Upper lobe of left lung (tissue), 6 donors: ENCODE results near the gene SH2D6. TPM values are rescaled to one million over a fixed set of nuclear protein-coding genes. Genes with fewer than 3 reads are reported as not detected.
"Not testable (repeated sequence)": the region's sequence is repeated elsewhere in the genome, so short reads cannot be mapped to it uniquely, and the experiment has no call there.

Experiments used
- ATAC-seq, 2 donors: fragments of 200-7000 bp; cut with Tn5 transposase; one replicate each; pipeline ENCODE4 v1.9.1; 2022; ENCODE audit warnings: mild to moderate bottlenecking in 2 of 2, moderate library complexity in 2 of 2; ENCODE audit not compliant: low FRiP score in 2 of 2
- DNase-seq, 2 donors: peaks; one replicate each; pipeline ENCODE4 v3.0.0-alpha.2; 2019 to 2020
- H3K27ac ChIP-seq, 4 donors: fragments of 200-600 bp; sonication (generic); one replicate each; pipeline ENCODE4 v1.5.1; 2016 to 2019
- H3K27me3 ChIP-seq, 4 donors: fragments of 200-600 bp; sonication (generic); one replicate each; pipeline ENCODE4 v1.5.1; 2017 to 2019
- H3K36me3 ChIP-seq, 4 donors: fragments of 200-600 bp; sonication (generic); one replicate each; pipeline ENCODE4 v1.5.1; 2016 to 2019
- H3K4me1 ChIP-seq, 4 donors: fragments of 200-600 bp; sonication (generic); one replicate each; pipeline ENCODE4 v1.5.1; 2018 to 2019
- H3K4me3 ChIP-seq, 4 donors: fragments of 200-600 bp; sonication (generic); one replicate each; pipeline ENCODE4 v1.5.1; 2017 to 2019; ENCODE audit warnings: mild to moderate bottlenecking in 2 of 4, moderate library complexity in 1 of 4
- H3K9me3 ChIP-seq, 4 donors: fragments of 200-600 bp; sonication (generic); one replicate each; pipeline ENCODE4 v1.5.1; 2018 to 2019
- EP300 ChIP-seq, 4 donors: sonication (generic); formaldehyde crosslinking; IDR thresholded peaks; one replicate each; pipeline ENCODE4 v1.5.1; 2017; ENCODE audit warnings: antibody characterized with exemption in 4 of 4, control low read depth in 2 of 4
- POLR2A ChIP-seq, 4 donors: fragments of 450-650 bp; IDR thresholded peaks; one replicate each; pipeline ENCODE4 v1.5.1; 2016 to 2017; ENCODE audit warnings: antibody characterized with exemption in 4 of 4, mild to moderate bottlenecking in 2 of 4
- POLR2AphosphoS5 ChIP-seq, 2 donors: sonication (generic); formaldehyde crosslinking; IDR thresholded peaks; one replicate each; pipeline ENCODE4 v1.5.1; 2017; ENCODE audit warnings: antibody characterized with exemption in 2 of 2
- WGBS, 2 donors: methylation state at CpG; one replicate each; pipeline ENCODE4 v1.1.5; 2017 to 2018; 5-methylcytosine and 5-hydroxymethylcytosine counted together
- total RNA-seq, 6 donors: library from RNA; depleted of rRNA in 4 of 6; stranded (reverse); fragments of >200 nt in 4 of 6; gene quantifications; one replicate each; pipeline versions ENCODE4 v1.1.0 to v1.2.1, GENCODE V29; 2016 to 2021
- TF ChIP-seq, protein P1 (sequence below), 6 experiments: fragments of 450-650 bp in 4 of 6; fragments of 200-600 bp in 2 of 6; sonication (generic) in 2 of 6; IDR thresholded peaks; one replicate each; pipeline ENCODE4 v1.5.1; 2016 to 2019; ENCODE audit warnings: antibody characterized with exemption in 6 of 6
- donor health status: DM: no; HTN: no; CAD: no; lungs with moderate emphysema.
- donor health status: DM: no; HTN: yes; CAD: no; lungs with severe emphysema.

The SH2D6 gene
- total RNA-seq, 6 donors from 2014 or later, result 0.51 TPM; not detected in 5

DNA sequence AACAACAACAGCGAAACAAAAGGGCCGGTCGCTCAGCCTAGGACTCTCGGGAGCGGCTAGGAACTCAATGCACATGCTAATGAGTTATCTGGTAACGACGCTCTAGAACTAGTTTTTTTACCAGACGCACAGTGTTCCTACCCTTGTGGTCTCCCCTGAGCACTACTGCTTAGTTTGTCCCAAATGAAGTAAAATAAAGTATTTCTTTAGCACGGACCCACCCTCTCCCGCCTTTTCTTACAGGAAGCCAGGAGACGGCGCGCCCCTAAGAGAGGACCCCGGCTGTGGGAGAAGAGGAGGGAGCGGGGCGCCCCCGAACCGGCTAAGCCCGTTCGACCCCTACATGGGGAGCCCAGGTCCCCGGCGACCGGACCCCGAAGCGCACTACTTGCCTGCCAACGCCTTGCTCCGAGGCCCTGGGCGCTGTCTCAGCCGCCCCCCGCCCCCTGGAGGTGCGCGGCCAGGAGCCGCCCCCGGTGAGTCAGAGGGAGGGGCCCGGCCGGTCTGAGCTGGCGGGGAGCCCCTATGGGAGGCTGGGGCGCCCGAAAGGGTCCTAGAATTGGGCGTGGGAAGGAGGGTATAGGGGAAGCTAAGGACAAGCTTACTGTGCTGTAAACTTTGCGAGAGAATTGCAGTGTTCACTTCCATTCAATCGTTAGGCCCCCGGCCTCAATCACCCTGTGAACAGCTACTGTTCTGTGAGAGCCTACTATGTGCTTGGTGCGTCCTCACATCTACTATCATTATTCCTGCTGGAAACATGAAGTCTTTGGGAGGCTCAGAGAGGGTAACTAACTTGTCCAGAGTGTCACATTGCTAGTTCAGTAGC lies 4.7 kb upstream of the SH2D6 start:
- DNase-seq, result peak; percentile 72 to 90
- H3K4me1 ChIP-seq, result peaks cover 7 to 62% (median 43%) of the 10 kb centered on the region in 4 donors
- H3K27ac ChIP-seq, result peak overlapping the region in 3 of 4 donors; percentile 1 to 84 (median 67)

DNA sequence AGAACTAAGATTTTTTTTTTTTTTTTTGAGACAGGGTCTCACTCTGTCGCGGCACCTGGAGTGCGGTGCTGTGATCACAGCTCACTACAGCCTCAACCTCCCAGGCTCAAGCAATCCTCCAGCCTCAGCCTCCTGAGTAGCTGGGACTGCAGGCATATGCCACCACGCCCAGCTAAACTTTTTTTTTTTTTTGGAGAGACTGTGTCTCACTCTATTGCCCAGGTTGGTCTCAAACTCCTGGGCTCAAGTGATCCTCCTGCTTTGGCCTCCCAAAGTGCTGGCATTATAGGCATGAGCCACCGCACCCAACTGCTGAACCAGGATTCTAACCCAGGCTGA lies 4.1 kb upstream of the SH2D6 start:
- not testable (repeated sequence) for H3K9me3 ChIP-seq, DNase-seq, ATAC-seq, H3K27me3 ChIP-seq, H3K36me3 ChIP-seq
- WGBS, 2 donors, result 78 to 90% methylated on average over 5 of the region's 5 CpGs
- Histone ChIP-seq H3K4me3 (peak overlapping the region in 1 of 4 donors; percentile 53), H3K27ac (peak overlapping the region in 2 of 4 donors; percentile 67 to 84), H3K4me1 (peaks cover 13 to 62% (median 47%) of the 10 kb centered on the region in 4 donors)

More for the DNA sequence above, 4.7 kb upstream of the SH2D6 start:
- TF ChIP-seq, protein P1, sequence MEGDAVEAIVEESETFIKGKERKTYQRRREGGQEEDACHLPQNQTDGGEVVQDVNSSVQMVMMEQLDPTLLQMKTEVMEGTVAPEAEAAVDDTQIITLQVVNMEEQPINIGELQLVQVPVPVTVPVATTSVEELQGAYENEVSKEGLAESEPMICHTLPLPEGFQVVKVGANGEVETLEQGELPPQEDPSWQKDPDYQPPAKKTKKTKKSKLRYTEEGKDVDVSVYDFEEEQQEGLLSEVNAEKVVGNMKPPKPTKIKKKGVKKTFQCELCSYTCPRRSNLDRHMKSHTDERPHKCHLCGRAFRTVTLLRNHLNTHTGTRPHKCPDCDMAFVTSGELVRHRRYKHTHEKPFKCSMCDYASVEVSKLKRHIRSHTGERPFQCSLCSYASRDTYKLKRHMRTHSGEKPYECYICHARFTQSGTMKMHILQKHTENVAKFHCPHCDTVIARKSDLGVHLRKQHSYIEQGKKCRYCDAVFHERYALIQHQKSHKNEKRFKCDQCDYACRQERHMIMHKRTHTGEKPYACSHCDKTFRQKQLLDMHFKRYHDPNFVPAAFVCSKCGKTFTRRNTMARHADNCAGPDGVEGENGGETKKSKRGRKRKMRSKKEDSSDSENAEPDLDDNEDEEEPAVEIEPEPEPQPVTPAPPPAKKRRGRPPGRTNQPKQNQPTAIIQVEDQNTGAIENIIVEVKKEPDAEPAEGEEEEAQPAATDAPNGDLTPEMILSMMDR (IDR thresholded peaks at IDR 0.05), result peak in 4 of 6 experiments; percentile 12 to 23 (median 15)
- peak in 2 of 4 donors; percentile 31 to 58 for TF ChIP-seq POLR2A (IDR thresholded peaks at IDR 0.05)
- TF ChIP-seq EP300 (IDR thresholded peaks at IDR 0.05), result no peak
- peak; percentile 24 to 65 for TF ChIP-seq POLR2AphosphoS5 (IDR thresholded peaks at IDR 0.05)
- Histone ChIP-seq H3K36me3 (no peaks in the 10 kb centered on the region), H3K27me3 (no peaks in the 10 kb centered on the region), H3K9me3 (no peaks in the 10 kb centered on the region), H3K4me3 (peak overlapping the region; percentile 36 to 57 (median 52))
- 13 to 15% methylated on average over 22 to 24 of the region's 44 CpGs for WGBS, 2 donors
- ATAC-seq, result peak; percentile 47 to 77

DNA sequence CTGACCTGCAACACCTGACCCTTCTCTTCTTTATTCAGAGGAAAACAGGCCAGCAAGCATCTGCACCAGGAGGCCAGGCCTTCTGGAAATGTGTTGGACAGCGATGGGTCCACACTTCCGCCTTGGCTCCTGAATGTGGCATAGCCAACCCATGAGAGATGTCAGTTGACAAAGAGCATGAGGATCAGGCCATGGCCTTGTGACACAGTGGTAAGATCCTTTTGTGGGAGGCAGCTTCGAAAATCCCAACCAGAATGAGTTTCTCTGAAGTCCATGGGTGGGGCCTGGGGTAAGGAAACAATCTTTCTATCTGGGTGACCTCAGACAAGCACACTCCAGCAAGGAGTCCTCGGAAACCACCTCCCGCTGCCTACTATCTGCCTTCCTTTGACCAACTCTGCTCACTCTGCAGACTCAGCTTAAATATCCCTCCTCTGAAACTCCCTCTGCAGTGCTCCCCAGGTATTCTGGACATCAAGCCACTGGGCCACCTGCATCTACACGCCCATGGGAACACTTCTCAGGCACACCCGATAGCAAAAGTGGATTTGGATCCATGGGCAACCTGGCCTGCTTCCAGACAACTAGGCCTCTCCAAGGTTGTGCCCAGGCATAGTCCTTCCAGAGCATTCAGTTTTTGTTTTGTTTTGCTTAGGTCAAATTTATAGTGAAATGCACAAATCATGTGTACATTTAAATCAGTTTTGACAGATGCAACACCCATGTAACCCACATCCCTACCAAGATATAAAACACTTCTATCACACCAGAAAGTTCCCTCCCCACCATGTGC lies 3.6 kb upstream of the SH2D6 start:
- DNase-seq (peak in 1 of 2 donors; percentile 53), ATAC-seq (no peak)
- WGBS, 2 donors, result 78 to 79% methylated on average over 6 to 7 of the region's 7 CpGs
- Histone ChIP-seq H3K4me1 (peaks cover 16 to 62% (median 50%) of the 10 kb centered on the region in 4 donors), H3K4me3 (no peak overlapping the region), H3K27me3 (no peaks in the 10 kb centered on the region), H3K27ac (peak overlapping the region in 2 of 4 donors; percentile 52 to 84), H3K9me3 (no peaks in the 10 kb centered on the region), H3K36me3 (no peaks in the 10 kb centered on the region)
- TF ChIP-seq, protein P1 (IDR thresholded peaks at IDR 0.05), result no peak
- TF ChIP-seq POLR2AphosphoS5 (IDR thresholded peaks at IDR 0.05) (peak in 1 of 2 donors; percentile 60), POLR2A (IDR thresholded peaks at IDR 0.05) (peak in 1 of 4 donors; percentile 49), EP300 (IDR thresholded peaks at IDR 0.05) (peak in 1 of 4 donors; percentile 8)

DNA sequence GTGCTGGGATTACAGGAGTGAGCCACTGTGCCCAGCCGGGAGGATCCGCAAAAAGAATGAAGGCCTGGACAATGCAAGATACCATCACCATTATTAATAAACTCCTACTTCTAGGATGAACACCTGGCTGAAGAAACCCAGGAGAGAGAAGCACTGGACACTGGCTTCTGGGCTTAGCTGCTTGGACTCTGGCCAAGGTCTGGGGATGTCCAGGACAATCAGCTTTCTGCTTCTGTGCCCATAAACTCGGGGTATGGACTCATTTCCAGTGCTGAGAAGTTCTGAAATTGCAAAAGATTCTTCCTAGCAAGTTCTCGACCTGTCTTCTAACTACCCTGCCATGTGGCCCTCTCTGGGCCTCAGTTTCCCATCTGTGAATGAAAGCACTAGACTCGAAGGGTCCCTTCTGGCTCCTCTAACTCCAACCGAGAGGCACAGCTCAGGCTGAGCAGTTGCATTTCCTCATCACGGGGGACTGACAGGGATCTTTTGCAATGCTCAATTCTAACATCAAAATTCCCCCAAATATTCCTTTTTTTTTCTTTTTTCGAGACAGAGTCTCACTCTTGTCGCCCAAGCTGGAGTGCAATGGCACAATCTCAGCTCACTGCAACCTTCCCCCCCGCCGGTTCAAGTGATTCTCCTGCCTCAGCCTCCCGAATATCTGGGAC lies 2.4 kb upstream of the SH2D6 start:
- peak overlapping the region in 2 of 4 donors; percentile 61 to 84 for H3K27ac ChIP-seq

More for the DNA sequence above, 2.4 kb upstream of the SH2D6 start:
- Histone ChIP-seq H3K27me3 (no peaks in the 10 kb centered on the region), H3K9me3 (no peaks in the 10 kb centered on the region), H3K4me3 (no peak overlapping the region), H3K36me3 (no peaks in the 10 kb centered on the region), H3K4me1 (peaks cover 27 to 63% (median 51%) of the 10 kb centered on the region in 4 donors)
- no peak for TF ChIP-seq EP300 (IDR thresholded peaks at IDR 0.05)
- TF ChIP-seq, protein P1 (IDR thresholded peaks at IDR 0.05), result no peak
- peak in 1 of 4 donors; percentile 26 for TF ChIP-seq POLR2A (IDR thresholded peaks at IDR 0.05)
- ATAC-seq, result no peak
- WGBS, 2 donors, result 61 to 79% methylated on average over 10 to 12 of the region's 12 CpGs
- no peak for DNase-seq
